ENCODE data around the gene KCP. TPM values are rescaled to one million over a fixed set of nuclear protein-coding genes. Genes with fewer than 3 reads are reported as not detected.

The KCP gene
- total and polyA plus RNA-seq, 2 experiments from 2014 or later = 0.76 to 1.1 TPM

- TF ChIP-seq ZNF462 (CRISPR knock-in tag; IDR thresholded peaks at IDR 0.05) = no peak
- TF ChIP-seq EZH2phosphoT487 (IDR thresholded peaks at IDR 0.05; ENCODE audit: unreplicated experiment) = no peak
- no peak for TF ChIP-seq NANOG (IDR thresholded peaks at IDR 0.05; ENCODE audit: borderline replicate concordance)
- no peak for TF ChIP-seq REST (IDR thresholded peaks at IDR 0.05; ENCODE audit: unreplicated experiment)
- no peak for TF ChIP-seq STAT1 (IDR thresholded peaks at IDR 0.05; ENCODE audit: unreplicated experiment)
These were observed 24.9 kb downstream of the KCP start (continued) for GRCh38 chr7:128885370-128886187.
